GM18909 (cell line): Measurements from ENCODE around the gene MTUS2.

Experiments
- ATAC-seq: cut with Tn5 transposase; IDR thresholded peaks from one replicate; pipeline ENCODE4 v1.9.1; 2021; ENCODE audit warnings: mild to moderate bottlenecking; ENCODE audit not compliant: unreplicated experiment, poor library complexity

MTUS2 gene

GRCh38 chr13:29493796-29494195 is 673.7 kb downstream of the MTUS2 start:
- no peak for ATAC-seq

- no peak for ATAC-seq
These were observed 674.4 kb downstream of the MTUS2 start for GRCh38 chr13:29494520-29494919.

GRCh38 chr13:29496241-29496712 is 676.1 kb downstream of the MTUS2 start:
- ATAC-seq: peak; percentile 71

GRCh38 chr13:29497137-29497654 is 677.1 kb downstream of the MTUS2 start:
- no peak for ATAC-seq

GRCh38 chr13:29498426-29499040 is 678.4 kb downstream of the MTUS2 start:
- no peak for ATAC-seq

GRCh38 chr13:29499506-29500165 is 679.5 kb downstream of the MTUS2 start:
- no peak for ATAC-seq

GRCh38 chr13:29500386-29500785 is 680.2 kb downstream of the MTUS2 start:
- ATAC-seq: no peak

- ATAC-seq: no peak
These were observed 681.5 kb downstream of the MTUS2 start for GRCh38 chr13:29501674-29502073.

- no peak for ATAC-seq
These were observed 682.4 kb downstream of the MTUS2 start for GRCh38 chr13:29502391-29503008.

- ATAC-seq: no peak
These were observed 683.1 kb downstream of the MTUS2 start for GRCh38 chr13:29503041-29503837.

GRCh38 chr13:29504691-29505090 is 684.6 kb downstream of the MTUS2 start:
- no peak for ATAC-seq

- no peak for ATAC-seq
These were observed 685.4 kb downstream of the MTUS2 start for GRCh38 chr13:29505511-29505910.

GRCh38 chr13:29505950-29506349 is 685.8 kb downstream of the MTUS2 start:
- no peak for ATAC-seq

GRCh38 chr13:29507356-29507755 is 687.2 kb downstream of the MTUS2 start:
- no peak for ATAC-seq

GRCh38 chr13:29508130-29508875 is 688.2 kb downstream of the MTUS2 start:
- peak; percentile 78 for ATAC-seq

- no peak for ATAC-seq
These were observed 688.7 kb downstream of the MTUS2 start for GRCh38 chr13:29508876-29509252.

GRCh38 chr13:29509999-29510589 is 690.0 kb downstream of the MTUS2 start:
- no peak for ATAC-seq

GRCh38 chr13:29510651-29511084 is 690.5 kb downstream of the MTUS2 start:
- no peak for ATAC-seq

- ATAC-seq: no peak
These were observed 691.1 kb downstream of the MTUS2 start for GRCh38 chr13:29511106-29511796.
